Endothelial cell of umbilical vein (primary cell): ENCODE results near the gene TCF7L2. TPM values are rescaled to one million over a fixed set of nuclear protein-coding genes. Genes with fewer than 3 reads are reported as not detected.

Source experiments
- BruUV-seq: library from RNA; stranded (reverse); fragments of 400-500 nt; replicated peaks from 2 replicates; lab custom pipeline; 2021; lab: Mats Ljungman, UMichigan
- CTCF ChIA-PET: fragments of 300-600, 350-600 bp; sonication (Branson Sonifier 250); formaldehyde crosslinking; loops from one replicate; lab custom pipeline; 2021; ENCODE audit warnings: antibody characterized with exemption, inconsistent platforms; lab: Charles Lee
- POLR2A ChIA-PET: fragments of 300-600, 350-600 bp; sonication (Branson Sonifier 250); formaldehyde crosslinking; loops from one replicate; lab custom pipeline; 2021; ENCODE audit warnings: antibody characterized with exemption, inconsistent platforms; lab: Charles Lee
- DNase-seq: peaks from one replicate; pipeline ENCODE4 v3.0.0-alpha.2; 2011; ENCODE audit warnings: low read depth, low spot score
- FAIRE-seq: peaks from 2 replicates; lab custom pipeline; 2011; peaks lifted over from hg19 to GRCh38; lab: Jason Lieb, UNC
- H2AFZ ChIP-seq: 2 replicates; pipeline ENCODE4 v1.6.0; 2012; ENCODE audit warnings: low read depth, low read length, control low read depth, inconsistent platforms
- H3K27ac ChIP-seq: 2 replicates; pipeline ENCODE4 v1.5.1; 2011; ENCODE audit warnings: low read depth, mild to moderate bottlenecking, control low read depth, low read length, moderate library complexity; ENCODE audit not compliant: insufficient read depth
- H3K27me3 ChIP-seq, 2 experiments: 2 replicates each; pipeline versions ENCODE4 v1.6.0 to v1.6.1; 2011; ENCODE audit warnings: low read length in 2 of 2, mixed read lengths in 1 of 2; ENCODE audit not compliant: control insufficient read depth in 2 of 2, insufficient read depth in 2 of 2
- H3K36me3 ChIP-seq, 2 experiments: 2 replicates in 1 of 2; 3 replicates in 1 of 2; pipeline ENCODE4 v1.5.1; 2011; ENCODE audit warnings: low read length in 2 of 2, mild to moderate bottlenecking in 1 of 2, moderate library complexity in 1 of 2; ENCODE audit not compliant: control insufficient read depth in 2 of 2, insufficient read depth in 2 of 2; ENCODE audit errors: extremely low read depth in 1 of 2
- H3K4me1 ChIP-seq: 3 replicates; pipeline ENCODE4 v1.5.1; 2011; ENCODE audit warnings: mild to moderate bottlenecking, low read length; ENCODE audit not compliant: control insufficient read depth, insufficient read depth; ENCODE audit errors: extremely low read depth
- H3K4me2 ChIP-seq: 2 replicates; pipeline ENCODE4 v1.6.1; 2011; ENCODE audit warnings: low read length, control low read depth, mixed read lengths; ENCODE audit not compliant: insufficient read depth
- H3K4me3 ChIP-seq, 3 experiments: fragments of 200-600 bp in 1 of 3; sonication (generic), shearing (Covaris generic) in 1 of 3; replicated peaks in 1 of 3; 2 replicates each; pipeline ENCODE4 v1.5.1; 2011 to 2016; ENCODE audit warnings: control low read depth in 3 of 3, low read length in 3 of 3, mild to moderate bottlenecking in 2 of 3, inconsistent platforms in 1 of 3, low read depth in 1 of 3, moderate library complexity in 1 of 3; ENCODE audit not compliant: insufficient read depth in 1 of 3
- H3K79me2 ChIP-seq: 2 replicates; pipeline ENCODE4 v1.6.0; 2012; ENCODE audit warnings: low read length, inconsistent platforms; ENCODE audit not compliant: control insufficient read depth, insufficient read depth
- H3K9ac ChIP-seq: replicated peaks from 2 replicates; pipeline ENCODE3; 2011; ENCODE audit warnings: low read length, control low read depth; ENCODE audit not compliant: insufficient read depth; ENCODE audit errors: extremely low read depth
- H3K9me1 ChIP-seq: replicated peaks from 3 replicates; pipeline ENCODE4 v1.6.0; 2011; ENCODE audit warnings: mild to moderate bottlenecking, low read length; ENCODE audit not compliant: control insufficient read depth, insufficient read depth; ENCODE audit errors: extremely low read depth
- H3K9me3 ChIP-seq: replicated peaks from 2 replicates; pipeline ENCODE4 v1.5.1; 2012; ENCODE audit warnings: low read length, inconsistent platforms; ENCODE audit not compliant: control insufficient read depth, insufficient read depth
- H4K20me1 ChIP-seq: replicated peaks from 2 replicates; pipeline ENCODE3; 2011; ENCODE audit warnings: mild to moderate bottlenecking, low read length; ENCODE audit not compliant: control insufficient read depth, insufficient read depth; ENCODE audit errors: extremely low read depth
- CTCF ChIP-seq, 2 donors: IDR thresholded peaks; 1 replicate in 1 of 2; 2 replicates in 1 of 2; pipeline ENCODE4 v1.5.1; 2011; ENCODE audit warnings: low read length in 2 of 2, mild to moderate bottlenecking in 2 of 2, moderate library complexity in 2 of 2, control low read depth in 1 of 2, inconsistent platforms in 1 of 2, low read depth in 1 of 2; ENCODE audit not compliant: insufficient read depth in 1 of 2; ENCODE audit errors: extremely low read depth in 1 of 2
- EZH2 ChIP-seq: IDR thresholded peaks from 2 replicates; pipeline ENCODE4 v1.6.1; 2012; ENCODE audit warnings: borderline replicate concordance, low read depth, mild to moderate bottlenecking, moderate library complexity, low read length, inconsistent platforms; ENCODE audit not compliant: severe bottlenecking
- FOS ChIP-seq: IDR thresholded peaks from 2 replicates; pipeline ENCODE4 v1.6.1; 2011; ENCODE audit warnings: mild to moderate bottlenecking, low read length, moderate library complexity, borderline replicate concordance; ENCODE audit not compliant: insufficient read depth
- GATA2 ChIP-seq: IDR thresholded peaks from 2 replicates; pipeline ENCODE4 v1.7.0; 2011; ENCODE audit warnings: low read depth, mild to moderate bottlenecking, moderate library complexity, mixed read lengths, low read length; ENCODE audit not compliant: insufficient read length, insufficient read depth
- JUN ChIP-seq: IDR thresholded peaks from 2 replicates; pipeline ENCODE4 v1.6.1; 2011; ENCODE audit warnings: borderline replicate concordance, low read depth; ENCODE audit not compliant: insufficient read length, insufficient read depth
- MAX ChIP-seq: IDR thresholded peaks from 2 replicates; pipeline ENCODE4 v1.6.1; 2011; ENCODE audit not compliant: insufficient read depth, insufficient read length
- MYC ChIP-seq: IDR thresholded peaks from one replicate; pipeline ENCODE4 v1.6.1; 2011; ENCODE audit warnings: mild to moderate bottlenecking, low read depth, low read length
- POLR2A ChIP-seq: IDR thresholded peaks from 2 replicates; pipeline ENCODE4 v1.6.1; 2012; ENCODE audit warnings: low read depth, mild to moderate bottlenecking, control low read depth, low read length
- POLR2AphosphoS5 ChIP-seq: IDR thresholded peaks from 2 replicates; pipeline ENCODE4 v1.6.1; 2012; ENCODE audit warnings: low read depth, mild to moderate bottlenecking, control low read depth, low read length, moderate library complexity; ENCODE audit not compliant: insufficient read depth
- dilution Hi-C: fragments of 300-500 bp; cut with MboI; formaldehyde crosslinking; loops from one replicate; pipeline ENCODE4 v1.15.0; 2019; ENCODE audit warnings: low sequenced_read_pairs; ENCODE audit not compliant: extremely low pct_ligation_motif_present
- intact Hi-C: fragments of 100-400 bp; cut with micrococcal nuclease; formaldehyde crosslinking; loops from one replicate; pipeline ENCODE4 v1.10.0; 2022
- polyA plus RNA-seq, 4 experiments: library from polyadenylated mRNA; depleted of rRNA in 3 of 4; stranded (reverse) in 3 of 4; unstranded in 1 of 4; fragments of >200 nt; gene quantifications; 2 replicates each; pipeline versions ENCODE4 v1.2.1 to v1.2.3, GENCODE V29; 2011 to 2012; ENCODE audit warnings: missing spikeins in 1 of 4
- total RNA-seq: library from RNA; stranded (reverse); gene quantifications from 2 replicates; pipeline ENCODE4 v1.2.3, GENCODE V29; 2021

TCF7L2 gene
- total and polyA plus RNA-seq, 2 donors (not counting 3 experiments of a cell fraction or from before 2014, with no cell fraction given) = 9.9 to 21.8 TPM

GRCh38 chr10:113111260-113111659 lies 161.2 kb downstream of the TCF7L2 start:
- TF ChIP-seq GATA2 (no peak), FOS (no peak), EZH2 (no peak), POLR2A (no peak), JUN (no peak), POLR2AphosphoS5 (no peak), MYC (no peak), MAX (no peak), CTCF (IDR thresholded peaks at IDR 0.05; ENCODE audit: extremely low read depth in 1 of 2, insufficient read depth in 1 of 2, low read depth in 1 of 2, low read length in 2 of 2) (no peak)
- Histone ChIP-seq H3K79me2 (no peaks in the 10 kb centered on the region), H3K36me3 (no peaks in the 10 kb centered on the region), H3K9me3 (no peaks in the 10 kb centered on the region), H3K27me3 (no peaks in the 10 kb centered on the region), H3K9me1 (no peaks in the 10 kb centered on the region), H3K9ac (no peak overlapping the region), H3K4me1 (no peaks in the 10 kb centered on the region), H3K4me2 (no peak overlapping the region), H2AFZ (no peak overlapping the region), H3K27ac (no peak overlapping the region), H3K4me3 (no peak overlapping the region), H4K20me1 (no peaks in the 10 kb centered on the region)
- dilution Hi-C loops = loop anchor here (25.0 kb wide), 1 partner anchor 549 kb away; no protein-coding TSS in a partner anchor
- ChIA-PET POLR2A (no interaction called here), CTCF (interaction anchor here (1.1 to 1.9 kb wide), 3 partner anchors 13 to 24 kb away, joined by 5 to 6 read pairs (median 5); no protein-coding TSS in a partner anchor)
- intact Hi-C loops = no loop called here
- no TSS peak for BruUV-seq
- DNase-seq = no peak
- no peak for FAIRE-seq
